Subcutaneous adipose tissue (tissue), 4 donors: ENCODE data around the gene ZNF587B. TPM values are rescaled to one million over a fixed set of nuclear protein-coding genes. Genes with fewer than 3 reads are reported as not detected.

ENCODE experiments used
- CTCF ChIP-seq: fragments of 450-650 bp; IDR thresholded peaks from one replicate; pipeline ENCODE4 v1.5.1; 2016; ENCODE audit warnings: low read depth, mild to moderate bottlenecking, control low read depth, antibody characterized with exemption, moderate library complexity
- total RNA-seq, 4 donors: library from RNA; depleted of rRNA; stranded (reverse); fragments of >200 nt; gene quantifications; one replicate each; pipeline ENCODE4 v1.1.0, GENCODE V29; 2016

Gene ZNF587B
- total RNA-seq, 4 donors from 2014 or later: 10.0 to 17.5 (median 12.3) TPM

- TF ChIP-seq CTCF: no peak
Measured at GRCh38 chr19:57886046-57886445, 55.9 kb downstream of the ZNF587B start.

GRCh38 chr19:57887195-57887941 lies 57.3 kb downstream of the ZNF587B start:
- TF ChIP-seq CTCF: no peak

- no peak for TF ChIP-seq CTCF
Measured at GRCh38 chr19:57888107-57888559, 58.0 kb downstream of the ZNF587B start.

GRCh38 chr19:57888560-57889231 lies 58.6 kb downstream of the ZNF587B start, which contains the start of gene ZNF814:
Gene ZNF814 (minus strand): TSS chr19:57889037. CDS start chr19:57888802, 235 bp downstream.
- no peak for TF ChIP-seq CTCF

Other genes with a start within 250 kb of the ZNF587B start
- 1 to 10 TPM in 3 of 4 donors, under 1 TPM in 1; 0.65 to 8.7 (median 3.9) TPM for gene ZIK1, start 246.2 kb upstream of the ZNF587B start, total RNA-seq
- gene ZNF530, start 230.4 kb upstream of the ZNF587B start, total RNA-seq: 1 to 10 TPM; 1.1 to 3.8 (median 2.6) TPM
- gene ZNF134, start 216.1 kb upstream of the ZNF587B start, total RNA-seq: 10 to 100 TPM; 10.6 to 20.3 (median 13.1) TPM
- 10 to 100 TPM in 2 of 4 donors, 1 to 10 TPM in 2; 8.2 to 11.0 (median 10.0) TPM for gene ZNF211, start 197.1 kb upstream of the ZNF587B start, total RNA-seq
- gene ZSCAN4, start 161.4 kb upstream of the ZNF587B start, total RNA-seq: not detected
- gene ZNF551, start 148.3 kb upstream of the ZNF587B start, total RNA-seq: 1 to 10 TPM; 3.6 to 6.8 (median 6.3) TPM
- 1 to 10 TPM; 1.9 to 3.0 (median 2.7) TPM for gene ZNF154, start 121.1 kb upstream of the ZNF587B start, total RNA-seq
- 1 to 10 TPM; 3.9 to 8.1 (median 6.4) TPM for gene ZNF671, start 102.7 kb upstream of the ZNF587B start, total RNA-seq
- 10 to 100 TPM in 2 of 4 donors, 1 to 10 TPM in 2; 8.8 to 10.9 (median 10.1) TPM for gene ZNF776, start 83.5 kb upstream of the ZNF587B start, total RNA-seq
- 10 to 100 TPM; 17.8 to 22.5 (median 20.9) TPM for gene ZNF586, start 60.6 kb upstream of the ZNF587B start, total RNA-seq
- gene ZNF552, start 15.4 kb upstream of the ZNF587B start, total RNA-seq: 10 to 100 TPM in 1 of 4 donors, 1 to 10 TPM in 3; 3.9 to 10.4 (median 5.4) TPM
- 10 to 100 TPM; 14.5 to 30.5 (median 19.9) TPM for gene ZNF587, start 19.6 kb downstream of the ZNF587B start, total RNA-seq
- 1 to 10 TPM; 6.8 to 9.0 (median 8.7) TPM for gene ZNF814, start 58.7 kb downstream of the ZNF587B start, total RNA-seq
- gene ZNF417, start 86.3 kb downstream of the ZNF587B start, total RNA-seq: 10 to 100 TPM; 13.9 to 19.2 (median 15.0) TPM
- 1 to 10 TPM; 2.5 to 5.1 (median 4.3) TPM for gene ZNF418, start 105.1 kb downstream of the ZNF587B start, total RNA-seq
- 1 to 10 TPM; 3.1 to 7.0 (median 4.9) TPM for gene ZNF256, start 117.4 kb downstream of the ZNF587B start, total RNA-seq
- gene C19orf18, start 144.2 kb downstream of the ZNF587B start, total RNA-seq: under 1 TPM in 1 of 4 donors, not detected in 3; 0.68 TPM
- 10 to 100 TPM; 10.0 to 41.6 (median 13.9) TPM for gene ZNF606, start 172.5 kb downstream of the ZNF587B start, total RNA-seq
- gene ZSCAN1, start 203.7 kb downstream of the ZNF587B start, total RNA-seq: not detected
- 1 to 10 TPM; 1.1 to 6.2 (median 3.4) TPM for gene ZNF135, start 229.0 kb downstream of the ZNF587B start, total RNA-seq